Endothelial cell of umbilical vein (primary cell): ENCODE data around the gene ALOXE3.

Experiments
- CTCF ChIP-seq, 2 donors: IDR thresholded peaks; 1 replicate in 1 of 2; 2 replicates in 1 of 2; pipeline ENCODE4 v1.5.1; 2011; ENCODE audit warnings: low read length in 2 of 2, mild to moderate bottlenecking in 2 of 2, moderate library complexity in 2 of 2, control low read depth in 1 of 2, inconsistent platforms in 1 of 2, low read depth in 1 of 2; ENCODE audit not compliant: insufficient read depth in 1 of 2; ENCODE audit errors: extremely low read depth in 1 of 2
- JUN ChIP-seq: IDR thresholded peaks from 2 replicates; pipeline ENCODE4 v1.6.1; 2011; ENCODE audit warnings: borderline replicate concordance, low read depth; ENCODE audit not compliant: insufficient read length, insufficient read depth
- POLR2A ChIP-seq: IDR thresholded peaks from 2 replicates; pipeline ENCODE4 v1.6.1; 2012; ENCODE audit warnings: low read depth, mild to moderate bottlenecking, control low read depth, low read length
- POLR2AphosphoS5 ChIP-seq: IDR thresholded peaks from 2 replicates; pipeline ENCODE4 v1.6.1; 2012; ENCODE audit warnings: low read depth, mild to moderate bottlenecking, control low read depth, low read length, moderate library complexity; ENCODE audit not compliant: insufficient read depth

GRCh38 chr17:8053600-8053999 is 64.7 kb downstream of the ALOXE3 start:
- TF ChIP-seq CTCF (IDR thresholded peaks at IDR 0.05; ENCODE audit: extremely low read depth in 1 of 2, insufficient read depth in 1 of 2, low read depth in 1 of 2, low read length in 2 of 2) (no peak), JUN (no peak), POLR2A (no peak), POLR2AphosphoS5 (no peak)
